Activated CD8-positive, alpha-beta memory T cell treated with anti-CD3 and anti-CD28 coated beads, Interleukin-2, amount 10 ng/mL, durations not matched to agents 7 days and 5 days (primary cell): ENCODE data around the gene SP7. TPM values are rescaled to one million over a fixed set of nuclear protein-coding genes. Genes with fewer than 3 reads are reported as not detected.
"Not testable (repeated sequence)": the region's sequence is repeated elsewhere in the genome, so short reads cannot be mapped to it uniquely, and the experiment has no call there.

Experiments used
- ATAC-seq: fragments of 150-1000 bp; cut with Tn5 transposase; one replicate; pipeline ENCODE4 v1.10.0; 2021; ENCODE audit warnings: moderate library complexity
- CTCF ChIA-PET: fragments of 350-600 bp; sonication (Branson Sonifier 250); formaldehyde crosslinking; loops from one replicate; lab custom pipeline; 2021; ENCODE audit warnings: antibody characterized with exemption; lab: Charles Lee
- DNase-seq: peaks from one replicate; pipeline ENCODE4 v3.0.0-alpha.2; 2020
- H3K27ac Mint-ChIP-seq: one replicate; pipeline ENCODE4 v1.8.0; 2021; ENCODE audit warnings: mild to moderate bottlenecking, mixed read lengths
- H3K27me3 Mint-ChIP-seq: one replicate; pipeline ENCODE4 v1.8.0; 2021; ENCODE audit warnings: mixed read lengths
- H3K36me3 Mint-ChIP-seq: one replicate; pipeline ENCODE4 v1.8.0; 2021; ENCODE audit warnings: mild to moderate bottlenecking, mixed read lengths
- H3K4me1 Mint-ChIP-seq: one replicate; pipeline ENCODE4 v1.8.0; 2021; ENCODE audit warnings: mixed read lengths
- H3K4me3 Mint-ChIP-seq: one replicate; pipeline ENCODE4 v1.8.0; 2021; ENCODE audit warnings: mild to moderate bottlenecking, moderate library complexity, mixed read lengths
- H3K9me3 Mint-ChIP-seq: one replicate; pipeline ENCODE4 v1.8.0; 2022; ENCODE audit warnings: low read depth, mixed read lengths
- total RNA-seq, 2 experiments: library from RNA; stranded (reverse); gene quantifications; one replicate each; pipeline ENCODE4 v1.2.3, GENCODE V29; 2021

Gene SP7
- not detected for total RNA-seq

DNA sequence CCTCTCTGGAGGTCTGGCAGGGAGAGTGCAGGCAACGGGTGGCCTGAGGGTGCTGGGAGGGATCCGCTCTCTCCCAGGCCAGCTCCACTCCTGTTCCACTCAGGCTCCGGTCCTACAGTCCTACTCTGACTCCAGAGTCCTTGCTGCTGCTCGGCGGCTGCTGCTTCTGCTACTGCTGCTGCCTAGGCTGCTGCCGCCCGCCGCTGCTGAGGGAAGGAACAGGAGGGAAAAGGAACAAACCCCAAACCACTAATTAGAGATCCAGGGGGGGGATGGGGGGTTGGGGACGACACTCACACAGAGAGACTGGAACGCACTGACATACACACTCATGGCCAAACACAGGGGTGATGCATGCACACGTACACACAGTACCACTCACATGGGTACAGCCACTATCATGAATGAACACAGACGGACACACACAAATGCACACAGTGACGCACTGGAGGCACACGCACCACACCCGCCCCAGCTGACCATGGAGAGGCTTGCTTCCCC is at the start of gene SP7:
TSS of gene SP7 (minus strand) at position 174 of the 501 bp plus-strand sequence. CDS start 708 bp downstream, outside the sequence.
- CTCF ChIA-PET: interaction anchor here (1.0 to 3.3 kb wide), 4 partner anchors 9 to 83 kb away, joined by 3 to 21 read pairs (median 6); partner anchors contain the start of gene AAAS
- Mint-ChIP-seq H3K4me3 (no peak within 1 kb of the TSS), H3K27me3 (peaks cover 57% of the 10 kb centered on the region), H3K9me3 (no peaks in the 10 kb centered on the region), H3K36me3 (no peaks in the 10 kb centered on the region), H3K4me1 (peaks cover 11% of the 10 kb centered on the region), H3K27ac (no peak within 1 kb of the TSS)
- ATAC-seq: no peak
- no peak for DNase-seq

DNA sequence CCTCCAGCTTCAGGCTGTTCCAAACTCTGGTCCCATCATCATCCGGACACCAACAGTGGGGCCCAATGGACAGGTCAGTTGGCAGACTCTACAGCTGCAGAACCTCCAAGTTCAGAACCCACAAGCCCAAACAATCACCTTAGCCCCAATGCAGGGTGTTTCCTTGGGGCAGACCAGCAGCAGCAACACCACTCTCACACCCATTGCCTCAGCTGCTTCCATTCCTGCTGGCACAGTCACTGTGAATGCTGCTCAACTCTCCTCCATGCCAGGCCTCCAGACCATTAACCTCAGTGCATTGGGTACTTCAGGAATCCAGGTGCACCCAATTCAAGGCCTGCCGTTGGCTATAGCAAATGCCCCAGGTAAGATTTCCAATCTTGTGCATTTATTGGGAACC is 47.1 kb upstream of the SP7 start:
- CTCF ChIA-PET: interaction anchor here (1.1 to 8.8 kb wide), 9 partner anchors 18 to 62 kb away, joined by 3 to 110 read pairs (median 7); partner anchors contain the start of gene AAAS
- peak overlapping the region; percentile 43 for H3K4me3 Mint-ChIP-seq
- ATAC-seq (no peak), DNase-seq (no peak)
- no peaks in the 10 kb centered on the region for H3K9me3 Mint-ChIP-seq
- peak overlapping the region; percentile 70 for H3K27ac Mint-ChIP-seq
- H3K27me3 Mint-ChIP-seq: no peaks in the 10 kb centered on the region
- H3K4me1 Mint-ChIP-seq: peaks cover 56% of the 10 kb centered on the region
- peaks cover 43% of the 10 kb centered on the region for H3K36me3 Mint-ChIP-seq

DNA sequence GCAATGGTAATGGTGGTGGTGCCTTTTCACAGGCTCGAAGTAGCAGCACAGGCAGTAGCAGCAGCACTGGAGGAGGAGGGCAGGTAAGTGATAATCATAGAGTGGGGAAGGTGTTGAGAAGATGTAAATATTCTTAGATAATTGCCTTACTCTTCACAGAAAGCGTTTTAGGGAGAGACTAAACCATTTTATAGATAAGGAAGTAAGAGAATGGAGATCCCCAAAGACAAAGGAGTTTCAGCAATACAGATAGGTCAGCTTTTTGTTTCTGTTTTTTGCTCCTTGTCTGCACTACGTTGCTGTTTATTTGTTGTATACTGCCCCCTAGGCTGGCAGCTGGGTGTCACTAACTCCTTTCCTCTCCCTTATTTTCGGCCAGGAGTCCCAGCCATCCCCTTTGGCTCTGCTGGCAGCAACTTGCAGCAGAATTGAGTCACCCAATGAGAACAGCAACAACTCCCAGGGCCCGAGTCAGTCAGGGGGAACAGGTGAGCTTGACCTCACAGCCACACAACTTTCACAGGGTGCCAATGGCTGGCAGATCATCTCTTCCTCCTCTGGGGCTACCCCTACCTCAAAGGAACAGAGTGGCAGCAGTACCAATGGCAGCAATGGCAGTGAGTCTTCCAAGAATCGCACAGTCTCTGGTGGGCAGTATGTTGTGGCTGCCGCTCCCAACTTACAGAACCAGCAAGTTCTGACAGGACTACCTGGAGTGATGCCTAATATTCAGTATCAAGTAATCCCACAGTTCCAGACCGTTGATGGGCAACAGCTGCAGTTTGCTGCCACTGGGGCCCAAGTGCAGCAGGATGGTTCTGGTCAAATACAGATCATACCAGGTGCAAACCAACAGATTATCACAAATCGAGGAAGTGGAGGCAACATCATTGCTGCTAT is 45.8 kb upstream of the SP7 start:
- peaks cover 47% of the 10 kb centered on the region for H3K4me1 Mint-ChIP-seq
- CTCF ChIA-PET: interaction anchor here (1.0 to 8.8 kb wide), 18 partner anchors 13 to 127 kb away, joined by 3 to 110 read pairs (median 4); partner anchors contain the start of gene AAAS

DNA sequence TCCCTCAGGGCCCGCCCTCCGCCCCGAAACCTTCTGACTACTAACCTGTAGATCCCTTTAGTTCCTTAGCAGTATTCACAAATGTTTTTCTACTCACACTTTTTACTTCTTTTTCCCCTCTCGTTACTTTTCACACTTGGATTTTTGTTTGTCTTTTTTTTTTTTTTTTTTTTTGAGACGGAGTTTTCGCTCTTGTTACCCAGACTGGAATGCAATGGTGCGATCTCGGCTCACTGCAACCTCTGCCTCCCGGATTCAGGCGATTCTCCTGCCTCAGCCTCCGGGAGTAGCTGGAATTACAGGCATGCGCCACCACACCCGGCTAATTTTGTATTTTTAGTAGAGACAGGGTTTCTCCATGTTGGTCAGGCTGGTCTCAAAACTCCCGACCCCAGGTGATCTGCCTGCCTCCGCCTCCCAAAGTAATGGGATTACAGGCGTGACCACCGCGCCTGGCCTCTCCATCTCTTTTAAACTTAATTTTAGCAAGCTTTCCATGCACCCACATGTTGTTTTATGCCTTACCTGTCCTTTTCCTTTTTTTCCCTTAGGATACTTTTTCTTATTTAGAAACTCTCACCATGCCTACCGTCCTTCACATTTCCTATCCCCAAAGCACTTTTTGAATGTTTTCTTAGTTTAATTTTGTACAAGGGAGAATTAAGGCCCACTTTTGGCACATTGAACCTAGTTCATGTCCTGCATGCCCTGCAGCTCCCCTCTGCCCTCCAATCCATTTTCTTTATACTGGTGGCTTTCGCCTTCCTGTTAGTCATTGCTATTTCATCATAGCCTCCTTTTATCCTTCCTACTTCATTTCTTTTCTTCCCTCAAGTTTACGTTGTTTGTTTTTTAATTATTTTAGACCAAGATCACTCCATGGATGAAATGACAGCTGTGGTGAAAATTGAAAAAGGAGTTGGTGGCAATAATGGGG is 44.9 kb upstream of the SP7 start:
- Mint-ChIP-seq H3K36me3 (peaks cover 33% of the 10 kb centered on the region), H3K9me3 (no peaks in the 10 kb centered on the region), H3K4me1 (peaks cover 39% of the 10 kb centered on the region), H3K27ac (peak overlapping the region; percentile 87), H3K27me3 (no peaks in the 10 kb centered on the region), H3K4me3 (peak overlapping the region; percentile 87)
- DNase-seq: peak; percentile 45
- CTCF ChIA-PET: interaction anchor here (0.5 to 8.8 kb wide), 18 partner anchors 14 to 128 kb away, joined by 3 to 110 read pairs (median 4); partner anchors contain the start of gene AAAS
- ATAC-seq: no peak

More for the DNA sequence above, 45.8 kb upstream of the SP7 start:
- Mint-ChIP-seq H3K27me3 (no peaks in the 10 kb centered on the region), H3K36me3 (peaks cover 35% of the 10 kb centered on the region), H3K27ac (peak overlapping the region; percentile 87), H3K9me3 (no peaks in the 10 kb centered on the region), H3K4me3 (peak overlapping the region; percentile 87)
- ATAC-seq: no peak
- peak; percentile 76 for DNase-seq

DNA sequence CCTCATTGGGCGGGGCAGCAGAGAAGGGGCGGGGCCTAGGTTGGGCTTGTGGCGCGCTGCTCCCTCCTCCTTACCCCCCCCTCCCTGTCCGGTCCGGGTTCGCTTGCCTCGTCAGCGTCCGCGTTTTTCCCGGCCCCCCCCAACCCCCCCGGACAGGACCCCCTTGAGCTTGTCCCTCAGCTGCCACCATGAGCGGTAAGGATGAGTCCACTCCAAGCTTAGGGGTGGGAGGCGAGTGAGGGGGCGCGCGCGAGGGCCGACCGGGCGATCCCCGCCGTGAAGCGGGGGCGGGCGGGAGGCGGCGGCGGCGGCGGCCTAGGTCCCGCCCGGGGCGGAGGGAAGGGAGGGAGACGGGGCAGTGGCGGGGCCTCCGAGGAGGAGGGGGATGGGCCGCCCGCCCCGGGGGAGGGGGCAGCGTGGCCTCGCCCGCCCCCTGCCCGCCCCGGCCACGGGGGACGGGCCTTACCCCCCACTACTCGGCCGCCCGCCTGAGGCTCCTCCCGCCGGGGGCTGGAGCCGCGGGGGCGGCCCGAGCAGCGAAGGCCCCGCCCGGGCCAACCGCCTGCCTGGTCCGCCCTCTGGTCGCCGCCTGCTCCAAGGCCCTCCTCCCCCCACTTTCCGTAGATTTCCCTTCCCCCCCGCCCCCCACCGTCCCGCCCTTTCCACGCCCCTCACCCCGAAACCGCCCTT is 44.1 kb upstream of the SP7 start, which contains the start of gene SP1:
TSS of gene SP1 (plus strand) at position 73 of the 690 bp plus-strand sequence. CDS start at position 189, 116 bp downstream.
- ATAC-seq (peak; percentile 63), DNase-seq (peak; percentile 93)
- Mint-ChIP-seq H3K27ac (peak within 1 kb of the TSS; percentile 87), H3K27me3 (no peaks in the 10 kb centered on the region), H3K9me3 (no peaks in the 10 kb centered on the region), H3K4me1 (peaks cover 36% of the 10 kb centered on the region), H3K4me3 (peak within 1 kb of the TSS; percentile 87), H3K36me3 (peaks cover 31% of the 10 kb centered on the region)
- CTCF ChIA-PET: interaction anchor here (0.5 to 8.8 kb wide), 16 partner anchors 8 to 374 kb away, joined by 3 to 110 read pairs (median 5); partner anchors contain the start of genes AAAS and EIF4B

DNA sequence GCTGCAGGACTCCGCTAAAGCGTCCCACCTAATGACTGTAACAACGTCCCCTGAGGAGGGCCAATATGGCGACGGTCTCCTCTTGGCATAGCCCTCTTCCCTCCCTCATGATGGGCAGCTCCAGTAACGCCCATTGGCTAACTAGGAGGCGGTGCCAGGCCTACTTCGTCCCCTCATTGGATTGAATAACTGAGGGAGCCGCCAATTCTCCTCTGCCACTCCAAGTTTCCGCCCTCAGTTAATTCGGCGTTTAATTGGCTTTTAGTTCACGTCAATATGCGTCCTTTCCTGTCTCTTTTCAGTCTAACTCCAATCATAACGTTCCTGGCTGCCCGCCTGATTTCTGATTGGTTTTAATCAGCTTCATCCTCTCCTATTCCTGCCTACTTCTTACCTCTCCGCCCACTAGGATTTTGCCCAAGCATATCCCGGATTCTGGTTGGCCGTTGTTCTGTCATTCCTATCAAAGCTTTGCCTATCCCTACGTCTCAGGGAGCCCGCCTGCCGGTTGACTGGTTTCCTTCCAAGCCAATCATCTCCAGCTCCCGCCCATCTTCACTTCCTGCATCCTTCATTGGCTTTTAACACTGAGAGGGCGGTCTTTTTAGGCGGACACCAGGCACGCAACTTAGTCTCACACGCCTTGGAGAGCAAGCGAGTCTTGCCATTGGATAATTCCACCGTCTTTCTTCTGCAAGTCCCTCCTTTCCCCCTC is 43.4 kb upstream of the SP7 start:
- no peak overlapping the region for H3K27ac Mint-ChIP-seq
- DNase-seq: peak; percentile 99
- H3K36me3 Mint-ChIP-seq: peaks cover 29% of the 10 kb centered on the region
- no peaks in the 10 kb centered on the region for H3K27me3 Mint-ChIP-seq
- no peak overlapping the region for H3K4me3 Mint-ChIP-seq
- ATAC-seq: peak; percentile 77
- CTCF ChIA-PET: interaction anchor here (0.5 to 3.6 kb wide), 15 partner anchors 9 to 374 kb away, joined by 3 to 33 read pairs (median 4); partner anchors contain the start of genes AAAS and EIF4B
- no peaks in the 10 kb centered on the region for H3K9me3 Mint-ChIP-seq
- H3K4me1 Mint-ChIP-seq: peaks cover 34% of the 10 kb centered on the region

DNA sequence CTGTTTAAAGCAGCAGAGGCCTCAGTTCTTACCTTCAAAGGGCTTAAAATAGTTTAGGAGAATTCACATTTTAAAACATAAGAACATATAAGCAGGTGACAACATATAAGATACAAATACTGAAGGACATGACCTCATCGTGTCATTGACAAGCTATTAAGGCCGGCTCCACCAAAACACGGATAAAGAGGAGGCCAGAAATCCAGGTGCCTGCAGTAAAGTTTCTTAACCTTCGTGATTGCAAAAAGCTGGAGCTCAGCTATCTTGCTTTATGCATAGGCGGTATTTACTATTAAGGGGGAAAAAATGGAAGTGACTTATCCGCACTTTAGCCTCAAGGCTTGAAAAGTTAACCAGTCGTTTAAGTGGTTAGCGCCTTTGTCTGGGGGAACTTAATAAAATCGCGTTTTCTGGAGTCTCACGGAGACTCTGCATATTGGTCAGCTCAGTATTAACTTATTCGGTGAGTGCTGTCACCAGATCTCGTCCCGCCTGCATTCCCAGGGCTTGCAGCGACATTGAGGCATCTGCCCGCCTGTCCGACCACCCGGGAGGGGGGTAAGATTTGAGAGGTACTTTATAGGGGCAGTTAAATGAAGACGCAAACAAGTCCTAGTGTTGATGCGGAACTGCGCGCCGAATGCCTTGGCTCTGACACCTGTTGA is 42.7 kb upstream of the SP7 start:
- CTCF ChIA-PET: interaction anchor here (1.1 to 3.6 kb wide), 12 partner anchors 9 to 331 kb away, joined by 3 to 33 read pairs (median 6); partner anchors contain the start of gene AAAS
- H3K9me3 Mint-ChIP-seq: no peaks in the 10 kb centered on the region
- no peak overlapping the region for H3K4me3 Mint-ChIP-seq
- ATAC-seq: no peak
- peak; percentile 50 for DNase-seq
- no peak overlapping the region for H3K27ac Mint-ChIP-seq
- H3K36me3 Mint-ChIP-seq: peaks cover 27% of the 10 kb centered on the region
- H3K27me3 Mint-ChIP-seq: no peaks in the 10 kb centered on the region
- peaks cover 33% of the 10 kb centered on the region for H3K4me1 Mint-ChIP-seq

DNA sequence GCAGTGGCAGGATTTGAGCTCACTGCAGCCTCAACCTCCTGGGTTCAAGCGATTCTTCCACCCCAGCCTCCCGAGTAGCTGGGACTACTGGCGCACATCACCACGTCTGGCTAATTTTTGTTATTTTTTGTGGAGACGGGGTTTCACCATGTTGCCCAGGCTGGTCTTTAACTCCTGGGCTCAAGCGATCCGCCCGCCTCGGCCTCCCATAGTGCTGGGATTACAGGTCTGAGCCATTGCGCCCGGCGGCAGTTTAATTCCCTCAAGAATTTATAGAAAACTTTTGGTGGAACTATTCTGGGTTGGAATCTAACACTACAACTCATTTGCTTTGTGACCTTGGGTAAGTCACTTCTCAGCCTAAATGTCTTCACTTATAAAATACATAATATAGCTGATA is 42.1 kb upstream of the SP7 start:
- Mint-ChIP-seq H3K4me3 (no peak overlapping the region), H3K27me3 (no peaks in the 10 kb centered on the region), H3K4me1 (peaks cover 32% of the 10 kb centered on the region), H3K9me3 (no peaks in the 10 kb centered on the region), H3K36me3 (peaks cover 21% of the 10 kb centered on the region), H3K27ac (no peak overlapping the region)
- CTCF ChIA-PET: interaction anchor here (0.9 to 3.1 kb wide), 8 partner anchors 9 to 57 kb away, joined by 3 to 33 read pairs (median 6); partner anchors contain the start of gene AAAS
- ATAC-seq (no peak), DNase-seq (no peak)

DNA sequence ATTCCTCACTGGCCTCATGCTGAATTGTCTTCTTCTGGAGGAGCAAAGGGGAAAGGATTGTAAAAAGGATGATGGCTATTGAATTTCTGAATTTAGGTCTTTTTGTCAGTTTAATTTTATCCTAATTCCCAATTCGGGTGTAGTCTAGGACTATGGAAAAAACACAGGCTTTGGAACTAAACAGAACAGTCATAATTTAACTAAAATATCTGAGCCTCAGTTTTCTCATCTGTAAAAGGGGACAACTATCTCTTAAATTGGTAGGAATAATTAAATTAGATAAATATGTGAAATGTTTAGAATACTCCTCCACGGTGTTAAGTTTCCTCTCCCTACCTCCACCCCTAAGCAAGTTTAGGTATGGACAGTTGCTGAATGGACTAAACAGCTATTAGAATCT is 40.6 kb upstream of the SP7 start:
- Mint-ChIP-seq H3K4me1 (peaks cover 28% of the 10 kb centered on the region), H3K36me3 (peaks cover 7% of the 10 kb centered on the region), H3K27ac (no peak overlapping the region), H3K27me3 (no peaks in the 10 kb centered on the region), H3K4me3 (no peak overlapping the region), H3K9me3 (no peaks in the 10 kb centered on the region)
- no peak for ATAC-seq
- DNase-seq: no peak
- CTCF ChIA-PET: interaction anchor here (1.0 kb wide), 1 partner anchor 44 kb away, joined by 3 read pairs; no protein-coding TSS in a partner anchor

DNA sequence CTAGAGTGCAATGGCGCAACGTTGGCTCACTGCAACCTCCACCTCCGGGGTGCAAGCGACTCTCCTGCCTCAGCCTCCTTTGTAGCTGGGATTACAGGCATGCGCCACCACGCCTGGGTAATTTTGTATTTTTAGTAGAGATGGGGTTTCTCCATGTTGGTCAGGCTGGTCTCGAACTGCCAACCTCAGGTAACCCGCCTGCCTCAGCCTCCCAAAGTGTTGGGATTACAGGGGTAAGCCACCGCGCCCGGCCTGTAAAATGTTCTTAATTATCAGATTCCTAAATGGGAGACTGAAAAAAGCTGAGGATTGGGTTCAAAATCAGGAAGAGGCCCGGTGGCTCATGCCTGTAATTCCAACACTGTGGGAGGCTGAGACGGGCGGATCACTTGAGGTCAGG is 38.1 kb upstream of the SP7 start:
- H3K36me3 Mint-ChIP-seq, H3K9me3 Mint-ChIP-seq, H3K27me3 Mint-ChIP-seq, DNase-seq, ATAC-seq, H3K4me3 Mint-ChIP-seq: not testable (repeated sequence)
- Mint-ChIP-seq H3K4me1 (peaks cover 32% of the 10 kb centered on the region), H3K27ac (peak overlapping the region; percentile 64)
- CTCF ChIA-PET: interaction anchor here (0.8 to 1.8 kb wide), 3 partner anchors 22 to 47 kb away, joined by 3 to 7 read pairs (median 4); no protein-coding TSS in a partner anchor
